Panc1 (cell line): ENCODE results near the gene NFKB1.

Experiments used
- CTCF ChIP-seq: fragments of 450-650 bp; IDR thresholded peaks from 2 replicates; pipeline ENCODE4 v1.5.1; 2017; ENCODE audit warnings: mild to moderate bottlenecking
- POLR2AphosphoS5 ChIP-seq: IDR thresholded peaks from 2 replicates; pipeline ENCODE4 v1.6.1; 2012; ENCODE audit warnings: mild to moderate bottlenecking, low read depth, low read length, moderate library complexity
- TCF7L2 ChIP-seq: IDR thresholded peaks from 2 replicates; pipeline ENCODE4 v1.6.1; 2011; ENCODE audit warnings: mild to moderate bottlenecking, low read depth, low read length, inconsistent platforms

GRCh38 chr4:102575369-102576129, 74.4 kb downstream of the NFKB1 start:
- TF ChIP-seq CTCF (no peak), TCF7L2 (no peak), POLR2AphosphoS5 (no peak)
